GM12873 (cell line): ENCODE data around the gene PRSS50.
A peak's percentile ranks its signal among the peaks of the same experiment; 100 is the strongest.

Source experiments
- TF ChIP-seq, protein P1 (sequence below): IDR thresholded peaks from 2 replicates; pipeline ENCODE4 v1.5.1; 2012; ENCODE audit warnings: low read depth, mild to moderate bottlenecking, moderate library complexity, low read length, control low read depth; ENCODE audit not compliant: insufficient read depth; ENCODE audit errors: missing control alignments

Gene PRSS50

GRCh38 chr3:46705751-46706552 lies 11.7 kb downstream of the PRSS50 start:
- TF ChIP-seq, protein P1, sequence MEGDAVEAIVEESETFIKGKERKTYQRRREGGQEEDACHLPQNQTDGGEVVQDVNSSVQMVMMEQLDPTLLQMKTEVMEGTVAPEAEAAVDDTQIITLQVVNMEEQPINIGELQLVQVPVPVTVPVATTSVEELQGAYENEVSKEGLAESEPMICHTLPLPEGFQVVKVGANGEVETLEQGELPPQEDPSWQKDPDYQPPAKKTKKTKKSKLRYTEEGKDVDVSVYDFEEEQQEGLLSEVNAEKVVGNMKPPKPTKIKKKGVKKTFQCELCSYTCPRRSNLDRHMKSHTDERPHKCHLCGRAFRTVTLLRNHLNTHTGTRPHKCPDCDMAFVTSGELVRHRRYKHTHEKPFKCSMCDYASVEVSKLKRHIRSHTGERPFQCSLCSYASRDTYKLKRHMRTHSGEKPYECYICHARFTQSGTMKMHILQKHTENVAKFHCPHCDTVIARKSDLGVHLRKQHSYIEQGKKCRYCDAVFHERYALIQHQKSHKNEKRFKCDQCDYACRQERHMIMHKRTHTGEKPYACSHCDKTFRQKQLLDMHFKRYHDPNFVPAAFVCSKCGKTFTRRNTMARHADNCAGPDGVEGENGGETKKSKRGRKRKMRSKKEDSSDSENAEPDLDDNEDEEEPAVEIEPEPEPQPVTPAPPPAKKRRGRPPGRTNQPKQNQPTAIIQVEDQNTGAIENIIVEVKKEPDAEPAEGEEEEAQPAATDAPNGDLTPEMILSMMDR, result no peak

DNA sequence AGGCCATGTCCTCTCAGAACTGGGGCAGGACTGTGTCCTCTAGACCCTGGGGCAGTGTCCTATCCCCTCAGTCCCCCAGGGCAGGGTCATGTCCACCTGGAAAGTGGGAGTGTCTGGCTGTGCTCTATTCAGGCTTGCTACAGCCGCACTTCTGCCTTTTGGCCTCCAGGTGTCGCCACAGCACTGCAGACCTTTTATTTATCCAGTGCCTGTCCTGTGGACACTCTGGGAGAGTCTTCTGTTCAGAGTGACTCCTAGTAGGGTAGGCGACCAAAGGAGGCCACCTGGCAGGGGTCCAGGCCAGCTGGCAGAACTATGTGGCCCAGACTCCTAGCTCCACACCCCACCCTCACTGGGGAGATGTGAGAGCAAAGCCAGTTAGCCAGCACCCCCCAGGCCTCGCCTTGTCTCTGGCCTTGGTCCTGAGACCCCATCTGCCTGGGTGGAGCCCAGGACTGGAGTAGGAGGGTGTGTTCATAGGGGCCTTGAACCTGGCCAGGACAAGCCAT lies 12.6 kb downstream of the PRSS50 start:
- TF ChIP-seq, protein P1, result peak; percentile 96

GRCh38 chr3:46703013-46703520 lies 14.6 kb downstream of the PRSS50 start:
- TF ChIP-seq, protein P1, result no peak

DNA sequence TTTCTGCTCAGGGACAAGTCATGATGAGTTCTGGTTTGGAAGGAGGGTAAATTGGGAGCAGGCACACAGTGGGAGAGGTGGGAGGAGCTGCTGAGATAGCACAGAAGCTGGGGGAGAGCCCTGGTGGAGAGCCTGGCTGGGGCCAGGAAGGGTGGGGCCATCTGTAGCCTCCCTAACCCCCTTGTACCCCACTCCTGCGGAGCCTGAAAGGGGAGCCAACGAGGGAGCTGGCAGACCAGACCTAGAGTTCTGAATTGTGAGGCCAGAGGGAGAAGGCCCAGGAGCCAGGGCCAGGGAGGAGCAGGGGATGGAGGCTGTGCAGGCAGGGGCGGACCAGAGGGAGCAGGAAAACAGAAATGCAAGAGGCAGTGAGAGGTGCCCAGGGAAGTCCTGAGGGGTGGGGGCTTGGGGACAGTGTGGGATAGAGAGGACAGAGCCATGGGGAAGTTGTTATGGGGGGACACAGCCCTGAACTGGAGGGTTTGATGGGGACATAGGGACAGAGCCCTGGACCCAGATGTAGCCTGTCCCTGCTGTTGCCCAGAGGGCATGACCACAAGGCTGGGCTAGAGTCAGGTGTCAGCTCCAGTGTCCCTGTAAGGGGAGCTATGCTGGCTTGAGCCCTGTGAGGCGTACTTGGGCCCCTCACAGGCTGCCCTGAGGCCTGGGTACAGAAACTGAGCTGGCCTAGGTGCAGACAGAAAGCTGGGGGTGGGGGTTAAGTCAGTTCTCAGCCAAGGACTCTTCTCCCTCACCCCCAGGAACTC lies 15.2 kb downstream of the PRSS50 start:
- TF ChIP-seq, protein P1, result no peak

GRCh38 chr3:46701181-46701939 lies 16.3 kb downstream of the PRSS50 start, which contains the start of gene TMIE:
TSS of gene TMIE (plus strand) at chr3:46701392. CDS start at chr3:46701488, 96 bp downstream.
- TF ChIP-seq, protein P1, result no peak

DNA sequence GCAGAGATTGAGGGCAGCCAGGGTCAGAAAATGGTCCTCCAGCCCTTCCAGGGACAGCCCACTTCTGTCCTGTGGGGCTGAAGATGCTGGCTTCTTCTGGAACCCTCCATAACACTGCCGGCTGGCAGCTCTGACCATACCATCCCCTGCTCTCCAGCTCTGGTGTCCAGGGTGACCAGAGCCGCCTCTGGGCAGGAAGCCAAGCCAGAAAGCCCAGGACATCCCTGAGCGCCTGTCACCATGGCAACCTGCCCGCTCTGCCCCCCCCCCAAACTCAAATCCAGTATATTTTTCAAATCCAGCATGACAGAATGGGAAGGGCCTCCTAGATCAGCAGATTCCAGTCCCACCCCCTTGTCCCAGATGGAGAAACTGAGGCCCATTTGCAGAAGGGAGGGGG lies 16.9 kb downstream of the PRSS50 start:
- TF ChIP-seq, protein P1, result no peak
